HG03575 (cell line): ENCODE results near the gene IL13RA1.
"Not testable (repeated sequence)": the region's sequence is repeated elsewhere in the genome, so short reads cannot be mapped to it uniquely, and the experiment has no call there.

Source experiments
- ATAC-seq: cut with Tn5 transposase; IDR thresholded peaks from one replicate; pipeline ENCODE4 v1.9.1; 2021; ENCODE audit not compliant: unreplicated experiment, insufficient number of reproducible peaks, low FRiP score; ENCODE audit errors: extremely low read depth

IL13RA1 gene

GRCh38 chrX:118726396-118726795, 1.0 kb upstream of the IL13RA1 start:
- no peak for ATAC-seq

GRCh38 chrX:118727686-118728339, 407 bp downstream of the IL13RA1 start:
- ATAC-seq: no peak

- ATAC-seq: no peak
These were observed 1.7 kb downstream of the IL13RA1 start for GRCh38 chrX:118729042-118729652.

- no peak for ATAC-seq
These were observed 3.3 kb downstream of the IL13RA1 start for GRCh38 chrX:118730500-118731247.

- ATAC-seq: not testable (repeated sequence)
These were observed 5.1 kb downstream of the IL13RA1 start for GRCh38 chrX:118732551-118732950.

GRCh38 chrX:118734909-118735308, 7.5 kb downstream of the IL13RA1 start:
- ATAC-seq: no peak

GRCh38 chrX:118736394-118737010, 9.1 kb downstream of the IL13RA1 start:
- ATAC-seq: no peak

- no peak for ATAC-seq
These were observed 12.2 kb downstream of the IL13RA1 start for GRCh38 chrX:118739577-118739976.

- ATAC-seq: no peak
These were observed 13.0 kb downstream of the IL13RA1 start for GRCh38 chrX:118740276-118740889.

GRCh38 chrX:118742176-118742575, 14.8 kb downstream of the IL13RA1 start:
- no peak for ATAC-seq

- ATAC-seq: no peak
These were observed 18.2 kb downstream of the IL13RA1 start for GRCh38 chrX:118745570-118745969.

- ATAC-seq: peak; percentile 59
These were observed 24.8 kb downstream of the IL13RA1 start for GRCh38 chrX:118751950-118752783.

GRCh38 chrX:118755633-118756032, 28.2 kb downstream of the IL13RA1 start:
- ATAC-seq: no peak

- no peak for ATAC-seq
These were observed 28.7 kb downstream of the IL13RA1 start for GRCh38 chrX:118756101-118756500.

- ATAC-seq: no peak
These were observed 31.1 kb downstream of the IL13RA1 start for GRCh38 chrX:118758511-118758910.

GRCh38 chrX:118760025-118760424, 32.6 kb downstream of the IL13RA1 start:
- no peak for ATAC-seq

- ATAC-seq: no peak
These were observed 34.7 kb downstream of the IL13RA1 start for GRCh38 chrX:118761939-118762707.

GRCh38 chrX:118763489-118763888, 36.1 kb downstream of the IL13RA1 start:
- no peak for ATAC-seq
